AG10803 (cell line): ENCODE measurements around the gene VN1R2.
"Not testable (repeated sequence)": the region's sequence is repeated elsewhere in the genome, so short reads cannot be mapped to it uniquely, and the experiment has no call there.

Experiments
- DNase-seq: peaks from one replicate; pipeline ENCODE4 v3.0.0; 2010; ENCODE audit warnings: low read depth
- H3K4me3 ChIP-seq: 2 replicates; pipeline ENCODE4 v1.5.1; 2011; ENCODE audit warnings: mild to moderate bottlenecking, low read length, control low read depth
- CTCF ChIP-seq: conservative IDR thresholded peaks from 2 replicates; pipeline ENCODE4 v1.5.1; 2011; ENCODE audit warnings: mild to moderate bottlenecking, low read length, control low read depth, inconsistent platforms

Gene VN1R2

GRCh38 chr19:53272044-53272443 is 14.0 kb downstream of the VN1R2 start:
- no peak for TF ChIP-seq CTCF
- H3K4me3 ChIP-seq: no peak overlapping the region
- DNase-seq: no peak

- H3K4me3 ChIP-seq: no peak overlapping the region
- TF ChIP-seq CTCF: no peak
- DNase-seq: no peak
These were observed 17.4 kb downstream of the VN1R2 start for GRCh38 chr19:53275480-53275879.

- DNase-seq, H3K4me3 ChIP-seq: not testable (repeated sequence)
These were observed 23.9 kb downstream of the VN1R2 start for GRCh38 chr19:53281947-53282346.

- H3K4me3 ChIP-seq: no peak overlapping the region
- TF ChIP-seq CTCF: no peak
- no peak for DNase-seq
These were observed 27.0 kb downstream of the VN1R2 start for GRCh38 chr19:53285087-53285486.

GRCh38 chr19:53290758-53291549 is 32.9 kb downstream of the VN1R2 start:
- H3K4me3 ChIP-seq: no peak overlapping the region
- TF ChIP-seq CTCF: no peak
- DNase-seq: no peak

GRCh38 chr19:53294786-53295441 is 36.8 kb downstream of the VN1R2 start:
- no peak for DNase-seq
- H3K4me3 ChIP-seq: no peak overlapping the region
- TF ChIP-seq CTCF: no peak

GRCh38 chr19:53301341-53301740 is 43.2 kb downstream of the VN1R2 start:
- DNase-seq, H3K4me3 ChIP-seq: not testable (repeated sequence)

- no peak overlapping the region for H3K4me3 ChIP-seq
- no peak for DNase-seq
- peak; percentile 11; the same call in 1 of the 2 replicates for TF ChIP-seq CTCF
These were observed 50.3 kb downstream of the VN1R2 start for GRCh38 chr19:53308339-53308811.
